Measurements from ENCODE around the gene RPL21. TPM values are rescaled to one million over a fixed set of nuclear protein-coding genes. Genes with fewer than 3 reads are reported as not detected.
"Not testable (repeated sequence)": the region's sequence is repeated elsewhere in the genome, so short reads cannot be mapped to it uniquely, and the experiment has no call there.

Gene RPL21
- total RNA-seq, 2 donors from 2014 or later = 424 to 949 TPM

DNA sequence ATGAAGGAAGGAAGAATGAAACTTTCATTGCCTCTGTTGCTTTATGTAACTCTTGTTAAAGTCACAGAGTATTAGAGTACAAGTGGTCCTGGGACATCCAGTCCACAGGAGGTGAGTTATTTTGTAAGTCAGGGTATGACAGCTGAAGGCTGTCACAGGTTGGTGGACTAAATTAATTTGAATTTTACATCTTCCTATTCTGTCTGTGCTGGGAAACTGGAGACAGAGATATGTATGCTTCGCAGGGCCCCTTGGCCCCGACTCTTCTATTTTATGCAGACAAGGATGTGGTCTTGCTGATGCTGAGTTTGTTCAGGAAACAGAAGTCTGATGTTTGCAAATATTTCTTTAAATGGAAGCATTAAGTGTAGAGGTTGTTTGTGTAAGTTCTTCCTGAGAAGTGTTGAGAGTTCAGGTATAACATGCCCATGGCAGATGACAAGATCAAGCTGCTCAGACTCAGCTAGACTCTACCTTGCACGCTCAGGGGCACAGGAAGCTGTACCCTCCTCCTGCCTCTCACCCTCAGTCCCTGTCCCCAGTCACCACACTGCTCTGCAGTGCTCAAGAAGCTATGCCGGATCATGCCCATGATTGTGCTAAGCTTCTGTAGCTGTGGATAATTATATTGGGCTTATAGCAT, 42.6 kb downstream of the RPL21 start:
- DNase-seq (ENCODE audit: low spot score) = peak; percentile 46
- Histone ChIP-seq H3K27ac (no peak overlapping the region), H3K36me3 (no peaks in the 10 kb centered on the region), H3K4me3 (no peak overlapping the region), H3K9me3 (no peaks in the 10 kb centered on the region), H3K4me1 (peaks cover 0 to 8% of the 10 kb centered on the region in 2 donors), H3K27me3 (no peaks in the 10 kb centered on the region)
- no peak for TF ChIP-seq CTCF (IDR thresholded peaks at IDR 0.05)

- TF ChIP-seq CTCF (IDR thresholded peaks at IDR 0.05) = no peak
- Histone ChIP-seq H3K9me3 (no peaks in the 10 kb centered on the region), H3K36me3 (no peaks in the 10 kb centered on the region), H3K4me3 (no peak overlapping the region), H3K4me1 (peaks cover 0 to 8% of the 10 kb centered on the region in 2 donors), H3K27ac (no peak overlapping the region), H3K27me3 (no peaks in the 10 kb centered on the region)
- peak; percentile 23 for DNase-seq (ENCODE audit: low spot score)
Measured at GRCh38 chr13:27295096-27295495, 43.7 kb downstream of the RPL21 start.

GRCh38 chr13:27295660-27296059, 44.3 kb downstream of the RPL21 start:
- Histone ChIP-seq H3K4me1 (peaks cover 0 to 8% of the 10 kb centered on the region in 2 donors), H3K36me3 (no peaks in the 10 kb centered on the region), H3K4me3 (no peak overlapping the region), H3K27me3 (no peaks in the 10 kb centered on the region), H3K27ac (no peak overlapping the region), H3K9me3 (no peaks in the 10 kb centered on the region)
- no peak for TF ChIP-seq CTCF (IDR thresholded peaks at IDR 0.05)
- DNase-seq (ENCODE audit: low spot score) = peak; percentile 13

- peak; percentile 42 for DNase-seq (ENCODE audit: low spot score)
- Histone ChIP-seq H3K36me3 (no peaks in the 10 kb centered on the region), H3K27me3 (no peaks in the 10 kb centered on the region), H3K27ac (no peak overlapping the region), H3K9me3 (no peaks in the 10 kb centered on the region), H3K4me1 (peaks cover 0 to 8% of the 10 kb centered on the region in 2 donors), H3K4me3 (no peak overlapping the region)
- no peak for TF ChIP-seq CTCF (IDR thresholded peaks at IDR 0.05)
Measured at GRCh38 chr13:27296496-27296895, 45.1 kb downstream of the RPL21 start.

DNA sequence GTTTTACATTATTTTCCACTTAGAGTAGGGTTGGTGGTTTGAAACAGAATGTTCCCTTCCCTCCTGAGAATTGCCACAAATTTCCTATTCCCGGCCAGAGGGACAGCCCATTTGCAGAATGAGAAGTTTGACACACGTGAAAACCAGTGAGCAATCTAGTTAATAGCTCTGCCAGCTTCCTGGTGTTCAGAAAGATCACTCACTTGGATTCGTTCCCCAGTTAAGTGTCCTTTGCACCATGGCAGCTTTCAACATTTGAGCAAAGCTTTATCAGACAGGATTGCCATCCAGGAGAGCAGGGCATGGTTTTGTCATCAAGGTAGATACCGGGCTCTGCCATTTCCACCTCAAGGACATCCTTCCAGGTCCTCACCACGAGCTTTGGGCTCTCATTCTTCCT, 47.5 kb downstream of the RPL21 start:
- Histone ChIP-seq H3K4me1 (peaks cover 0 to 8% of the 10 kb centered on the region in 2 donors), H3K9me3 (no peaks in the 10 kb centered on the region), H3K4me3 (no peak overlapping the region), H3K27ac (no peak overlapping the region), H3K27me3 (no peaks in the 10 kb centered on the region), H3K36me3 (no peaks in the 10 kb centered on the region)
- TF ChIP-seq CTCF (IDR thresholded peaks at IDR 0.05) = no peak
- DNase-seq (ENCODE audit: low spot score) = no peak

- not testable (repeated sequence) for H3K4me1 ChIP-seq, H3K4me3 ChIP-seq, H3K27ac ChIP-seq
Measured at GRCh38 chr13:27300406-27300805, 49.0 kb downstream of the RPL21 start.

More at GRCh38 chr13:27300406-27300805, 49.0 kb downstream of the RPL21 start:
- H3K27me3 ChIP-seq, H3K36me3 ChIP-seq, H3K9me3 ChIP-seq: not testable (repeated sequence)
- peak; percentile 9 for DNase-seq (ENCODE audit: low spot score)
